IMR-90 (cell line): ENCODE data around the gene MTOR.

Source experiments
- CEBPB ChIP-seq: IDR thresholded peaks from 2 replicates; pipeline ENCODE4 v1.6.1; 2012; ENCODE audit warnings: low read depth, low read length, improper control_type of control experiment
- CTCF ChIP-seq: conservative IDR thresholded peaks from 2 replicates; pipeline ENCODE4 v1.5.1; 2012; ENCODE audit warnings: mild to moderate bottlenecking, low read depth, low read length, improper control_type of control experiment
- FOS ChIP-seq: fragments of 150-350 bp; IDR thresholded peaks from 2 replicates; pipeline ENCODE4 v1.6.1; 2016; ENCODE audit warnings: low read depth, low read length
- MXI1 ChIP-seq: IDR thresholded peaks from 2 replicates; pipeline ENCODE4 v1.6.1; 2012; ENCODE audit warnings: low read depth, mild to moderate bottlenecking, low read length, moderate library complexity, borderline replicate concordance
- POLR2A ChIP-seq: IDR thresholded peaks from 2 replicates; pipeline ENCODE4 v1.6.1; 2012; ENCODE audit warnings: mild to moderate bottlenecking, low read depth, low read length
- RAD21 ChIP-seq: IDR thresholded peaks from 2 replicates; pipeline ENCODE4 v1.6.1; 2012; ENCODE audit warnings: low read length, improper control_type of control experiment
- RCOR1 ChIP-seq: IDR thresholded peaks from 2 replicates; pipeline ENCODE4 v1.6.1; 2012; ENCODE audit warnings: mild to moderate bottlenecking, low read length, improper control_type of control experiment; ENCODE audit not compliant: insufficient replicate concordance
- RFX5 ChIP-seq: IDR thresholded peaks from 2 replicates; pipeline ENCODE4 v1.8.0; 2012; ENCODE audit warnings: low read depth, mild to moderate bottlenecking, low read length, moderate library complexity

GRCh38 chr1:11262171-11263049 is at the start of gene MTOR:
- TF ChIP-seq CEBPB (no peak), RFX5 (no peak), CTCF (0 out of 2 replicates have a peak, but pooled peaks have one; percentile 14), POLR2A (peak; percentile 65; the same call in 1 of the 2 replicates), RAD21 (0 out of 2 replicates have a peak, but pooled peaks have one; percentile 10), FOS (peak; percentile 49; the same call in 1 of the 2 replicates), RCOR1 (no peak), MXI1 (no peak)
